ENCODE results near the gene STARD9. TPM values are rescaled to one million over a fixed set of nuclear protein-coding genes. Genes with fewer than 3 reads are reported as not detected.

Gene STARD9
- total and polyA plus RNA-seq, 9 of the 15 experiments (the other 6 are each of a cell fraction or from before 2014, with no cell fraction given) = 0.45 to 6.0 (median 3.6) TPM

GRCh38 chr15:42711746-42712145, 136.3 kb downstream of the STARD9 start:
- no peaks in the 10 kb centered on the region for H4K20me1 ChIP-seq (replicated peaks; ENCODE audit: control insufficient read depth, insufficient read depth, low read length)
- ATAC-seq (no peak), FAIRE-seq (no peak), DNase-seq (ENCODE audit: extremely low read depth in 1 of 4, low spot score in 3 of 4) (no peak)
- no peaks in the 10 kb centered on the region for H3K79me2 ChIP-seq (ENCODE audit: control insufficient read depth, insufficient read depth, low read length)
- intact Hi-C loops (cut with micrococcal nuclease) = no loop called here
- no peaks in the 10 kb centered on the region for H3K27me3 ChIP-seq (ENCODE audit: control insufficient read depth in 2 of 2, insufficient read depth in 2 of 2, low read length in 2 of 2)
- no peak overlapping the region for H3K27ac ChIP-seq (ENCODE audit: extremely low read depth, low read depth, low read length)
- H3K4me3 ChIP-seq = no peak overlapping the region
- H3K36me3 ChIP-seq (ENCODE audit: control insufficient read depth, insufficient read depth, low read length) = no peaks in the 10 kb centered on the region
- no peaks in the 10 kb centered on the region for H3K9me3 ChIP-seq (replicated peaks; ENCODE audit: control insufficient read depth, insufficient read depth, low read depth, low read length)
- no peak overlapping the region for H3K9ac ChIP-seq (ENCODE audit: insufficient read depth in 1 of 2, low read depth in 2 of 2, low read length in 2 of 2)
- no peak overlapping the region for H3K4me2 ChIP-seq (ENCODE audit: insufficient read depth, low read length)
- no peak overlapping the region for H2AFZ ChIP-seq (ENCODE audit: low read depth, low read length)
- WGBS (ENCODE audit: insufficient coverage, low coverage, missing lambda C conversion rate) = 76% methylated on average over 3 of the region's 3 CpGs
- BruUV-seq (replicated peaks) = no TSS peak
- POLR2A ChIA-PET = interaction anchor here (0.8 to 1.6 kb wide), 2 partner anchors 13 to 14 kb away, joined by 3 read pairs; no protein-coding TSS in a partner anchor
- in situ Hi-C loops (cut with MboI) = loop anchor here (5.0 to 10.0 kb wide), 2 partner anchors 491 to 563 kb away; no protein-coding TSS in a partner anchor
- H3K4me1 ChIP-seq (replicated peaks in 1 of 2; ENCODE audit: control insufficient read depth in 2 of 2, insufficient read depth in 2 of 2, low read length in 2 of 2) = no peaks in the 10 kb centered on the region
- no peaks in the 10 kb centered on the region for H3K9me1 ChIP-seq (ENCODE audit: control insufficient read depth, insufficient read depth, low read length)
- CTCF ChIA-PET (ENCODE audit: low intra/inter-chr PET ratio) = no interaction called here
- TF ChIP-seq TCFL5 (CRISPR knock-in tag; conservative IDR thresholded peaks at IDR 0.05) (no peak), MBD2 (IDR thresholded peaks at IDR 0.05; ENCODE audit: borderline replicate concordance, low read depth) (no peak), ZBTB34 (CRISPR knock-in tag; IDR thresholded peaks at IDR 0.05) (no peak), SUPT5H (IDR thresholded peaks at IDR 0.05) (no peak), GATA2 (CRISPR knock-in tag; IDR thresholded peaks at IDR 0.05) (no peak), MTA1 (IDR thresholded peaks at IDR 0.05; ENCODE audit: borderline replicate concordance) (no peak), FOXJ3 (CRISPR knock-in tag; IDR thresholded peaks at IDR 0.05) (no peak), MCM2 (IDR thresholded peaks at IDR 0.05; ENCODE audit: low read depth) (no peak), ZNF121 (CRISPR knock-in tag; conservative IDR thresholded peaks at IDR 0.05) (no peak), ZBTB9 (CRISPR knock-in tag; IDR thresholded peaks at IDR 0.05) (no peak), FOXA1 (IDR thresholded peaks at IDR 0.05; ENCODE audit: borderline replicate concordance) (no peak), ZBTB40 (IDR thresholded peaks at IDR 0.05) (no peak), ZBTB40 (CRISPR knock-in tag; IDR thresholded peaks at IDR 0.05) (no peak)
